GM19328 (cell line): ENCODE measurements around the gene HNRNPDL.
"Not testable (repeated sequence)": the region's sequence is repeated elsewhere in the genome, so short reads cannot be mapped to it uniquely, and the experiment has no call there.

Experiments
- ATAC-seq: cut with Tn5 transposase; IDR thresholded peaks from one replicate; pipeline ENCODE4 v1.9.1; 2021; ENCODE audit warnings: mild to moderate bottlenecking, moderate library complexity; ENCODE audit not compliant: unreplicated experiment

Gene HNRNPDL

GRCh38 chr4:82390061-82390460 lies 40.2 kb downstream of the HNRNPDL start:
- not testable (repeated sequence) for ATAC-seq

GRCh38 chr4:82388405-82388804 lies 41.9 kb downstream of the HNRNPDL start:
- ATAC-seq = no peak

- ATAC-seq = not testable (repeated sequence)
These were observed 44.0 kb downstream of the HNRNPDL start for GRCh38 chr4:82386312-82386711.

GRCh38 chr4:82382751-82383150 lies 47.5 kb downstream of the HNRNPDL start:
- no peak for ATAC-seq

DNA sequence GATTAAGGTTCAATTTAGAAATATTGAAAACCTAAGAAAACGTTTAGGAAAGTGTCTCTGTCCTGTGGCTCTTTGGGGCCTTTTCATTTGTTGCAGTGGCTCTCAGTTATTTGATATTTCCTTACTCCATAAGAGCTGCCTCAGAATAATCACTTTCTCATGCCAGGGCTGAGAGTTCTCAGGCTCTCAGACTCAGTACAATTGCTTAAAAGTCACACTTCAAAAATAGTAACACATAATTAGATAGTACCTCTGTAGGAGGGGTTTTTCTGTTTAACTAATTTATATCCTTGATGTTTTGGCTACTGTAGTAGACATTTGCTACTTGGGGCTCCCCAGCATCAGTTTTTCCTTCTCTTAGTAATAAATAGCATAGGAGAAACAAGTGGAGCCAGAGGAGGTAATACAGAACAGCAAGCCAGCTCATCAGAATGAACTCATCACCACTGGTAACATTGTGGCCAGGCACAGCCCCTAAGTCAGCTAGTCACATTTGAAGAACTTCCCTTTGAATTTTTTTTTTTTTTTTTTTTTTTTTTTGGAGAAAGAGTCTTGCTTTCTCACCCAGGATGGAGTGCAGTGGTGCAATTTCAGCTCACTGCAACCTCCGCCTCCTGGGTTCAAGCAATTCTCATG lies 48.5 kb downstream of the HNRNPDL start:
- no peak for ATAC-seq

- no peak for ATAC-seq
These were observed 49.0 kb downstream of the HNRNPDL start for GRCh38 chr4:82381235-82381634.

GRCh38 chr4:82380831-82381230 lies 49.4 kb downstream of the HNRNPDL start:
- no peak for ATAC-seq

DNA sequence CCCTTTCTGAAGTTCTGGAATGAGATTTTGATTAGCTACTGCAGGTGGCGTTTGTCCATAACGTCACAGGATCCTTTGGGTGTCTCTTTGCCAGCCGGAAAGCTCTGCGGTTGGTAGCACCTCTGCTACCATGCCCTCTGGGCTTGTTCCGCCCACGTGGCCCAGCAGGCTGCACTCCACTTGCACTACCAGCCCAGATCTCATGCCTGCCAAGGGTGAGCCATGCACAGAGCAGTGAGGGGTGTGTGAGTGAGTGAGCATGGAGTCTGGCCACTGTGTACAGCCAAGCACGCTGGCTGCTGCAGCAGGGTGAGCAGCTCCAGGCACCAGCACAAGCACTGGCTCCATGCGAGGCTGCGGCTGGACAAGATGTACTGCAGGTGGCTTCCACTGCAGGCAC lies 49.9 kb downstream of the HNRNPDL start:
- no peak for ATAC-seq

DNA sequence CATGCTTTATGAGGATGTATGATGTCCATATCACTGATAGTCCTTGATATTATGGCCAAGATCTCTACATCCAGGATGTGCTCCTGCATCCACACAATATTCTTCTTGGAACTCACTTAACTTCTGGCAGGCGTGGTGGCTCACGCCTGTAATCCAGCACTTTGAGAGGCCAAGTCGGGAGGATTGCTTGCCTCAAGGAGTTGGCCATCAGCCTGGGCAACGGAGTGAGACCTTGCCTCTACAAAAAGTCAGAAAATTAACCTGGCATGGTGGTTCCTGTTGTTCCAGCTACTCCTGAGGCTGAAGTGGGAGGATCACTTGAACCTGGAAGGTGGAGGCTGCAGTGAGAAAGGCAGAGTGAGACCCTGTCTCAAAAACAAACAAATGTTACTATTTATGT lies 54.2 kb downstream of the HNRNPDL start:
- ATAC-seq = no peak

- peak; percentile 95 for ATAC-seq
These were observed 56.2 kb downstream of the HNRNPDL start, which contains the start of gene HNRNPD for GRCh38 chr4:82373816-82374625. HNRNPD (minus strand) TSS chr4:82373991; CDS start chr4:82373678, 313 bp downstream.

DNA sequence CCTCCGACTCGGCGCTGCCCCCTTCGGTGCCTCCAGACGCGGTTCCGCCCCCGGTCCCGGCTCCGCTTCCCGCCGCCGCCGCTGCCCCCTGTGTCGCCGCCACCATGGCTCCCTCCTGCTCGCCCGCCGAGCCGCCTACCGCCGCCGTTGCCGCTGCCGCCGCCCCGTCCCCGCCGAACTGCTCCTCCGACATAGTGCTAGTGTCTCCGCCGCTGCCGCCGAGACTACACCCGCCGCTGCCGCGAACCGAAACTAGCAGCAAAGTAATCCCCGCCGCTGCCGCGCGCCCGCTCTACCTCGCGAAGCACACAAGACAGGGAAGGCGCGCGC lies 56.8 kb downstream of the HNRNPDL start:
- peak; percentile 16 for ATAC-seq
